HEK293 (cell line): ENCODE measurements around the gene HMCN2.

Experiments
- CTCF ChIA-PET: fragments of 350-600 bp; formaldehyde crosslinking; extraction: SDS; loops from one replicate; lab custom pipeline; 2021; ENCODE audit warnings: antibody characterized with exemption; lab: Yijun Ruan, JAX
- POLR2A ChIA-PET: fragments of 300-600 bp; formaldehyde crosslinking; extraction: SDS; loops from one replicate; lab custom pipeline; 2020; ENCODE audit warnings: antibody characterized with exemption, inconsistent platforms; lab: Yijun Ruan, JAX
- H3K27ac ChIP-seq: fragments of 200-500 bp; sonication (Bioruptor generic); 2 replicates; pipeline ENCODE4 v1.5.1; 2014; ENCODE audit warnings: low read depth, low read length, control low read depth, inconsistent platforms; ENCODE audit errors: extremely low read depth
- H3K36me3 ChIP-seq, 2 experiments: fragments of 200-500 bp in 1 of 2; sonication (Bioruptor generic) in 1 of 2; 1 replicate in 1 of 2; 2 replicates in 1 of 2; pipeline ENCODE4 v1.5.1; 2014 to 2017; ENCODE audit warnings: inconsistent platforms in 2 of 2, low read length in 2 of 2; ENCODE audit not compliant: control insufficient read depth in 2 of 2, insufficient read depth in 1 of 2
- H3K4me1 ChIP-seq: fragments of 200-500 bp; sonication (Bioruptor generic); 2 replicates; pipeline ENCODE4 v1.5.1; 2014; ENCODE audit warnings: mild to moderate bottlenecking, low read length, inconsistent platforms; ENCODE audit not compliant: control insufficient read depth, insufficient read depth
- H3K4me3 ChIP-seq: 2 replicates; pipeline ENCODE4 v1.5.1; 2011; ENCODE audit warnings: low read depth, mild to moderate bottlenecking, control low read depth, low read length, moderate library complexity
- H3K9me3 ChIP-seq: fragments of 200-500 bp; sonication (Bioruptor generic); 2 replicates; pipeline ENCODE4 v1.5.1; 2014; ENCODE audit warnings: low read depth, low read length, inconsistent platforms; ENCODE audit not compliant: control insufficient read depth, insufficient read depth
- BCL11A ChIP-seq: fragments of 450-650 bp; formaldehyde crosslinking; IDR thresholded peaks from 2 replicates; pipeline ENCODE4 v1.5.1; 2016; ENCODE audit warnings: low read depth, missing biosample characterization, missing genetic modification characterization
- IKZF3 ChIP-seq: fragments of 450-650 bp; IDR thresholded peaks from 2 replicates; pipeline ENCODE4 v1.5.0; 2018; ENCODE audit warnings: missing biosample characterization, mild to moderate bottlenecking, missing genetic modification characterization, moderate library complexity
- KLF1 ChIP-seq: fragments of 450-650 bp; formaldehyde crosslinking; IDR thresholded peaks from 2 replicates; pipeline ENCODE4 v1.5.1; 2016; ENCODE audit warnings: missing biosample characterization, missing genetic modification characterization
- MYNN ChIP-seq: fragments of 450-650 bp; formaldehyde crosslinking; IDR thresholded peaks from 2 replicates; pipeline ENCODE4 v1.5.1; 2016; ENCODE audit warnings: missing biosample characterization, missing genetic modification characterization, borderline replicate concordance
- OSR2 ChIP-seq: fragments of 450-650 bp; formaldehyde crosslinking; IDR thresholded peaks from 2 replicates; pipeline ENCODE4 v1.5.1; 2016; ENCODE audit warnings: missing biosample characterization, missing genetic modification characterization
- REPIN1 ChIP-seq: fragments of 450-650 bp; formaldehyde crosslinking; IDR thresholded peaks from 2 replicates; pipeline ENCODE4 v1.5.1; 2017; ENCODE audit warnings: missing biosample characterization, missing genetic modification characterization, low read depth
- SETDB1 ChIP-seq: IDR thresholded peaks from one replicate; pipeline ENCODE4 v1.6.1; 2017; ENCODE audit warnings: mild to moderate bottlenecking, low read length, moderate library complexity, mixed read lengths; ENCODE audit not compliant: insufficient read length
- ZBTB17 ChIP-seq: fragments of 450-650 bp; formaldehyde crosslinking; IDR thresholded peaks from 2 replicates; pipeline ENCODE4 v1.5.1; 2016; ENCODE audit warnings: missing biosample characterization, missing genetic modification characterization
- ZBTB26 ChIP-seq: fragments of 450-650 bp; formaldehyde crosslinking; optimal IDR thresholded peaks from 2 replicates; pipeline ENCODE3; 2016; ENCODE audit warnings: missing biosample characterization, mild to moderate bottlenecking, missing genetic modification characterization
- ZFP69B ChIP-seq: fragments of 450-650 bp; formaldehyde crosslinking; IDR thresholded peaks from 2 replicates; pipeline ENCODE4 v1.5.1; 2016; ENCODE audit warnings: missing biosample characterization, missing genetic modification characterization
- ZNF211 ChIP-seq: fragments of 450-650 bp; formaldehyde crosslinking; IDR thresholded peaks from 2 replicates; pipeline ENCODE4 v1.5.1; 2016; ENCODE audit warnings: low read depth, missing biosample characterization, missing genetic modification characterization
- ZNF23 ChIP-seq: fragments of 450-650 bp; formaldehyde crosslinking; IDR thresholded peaks from 2 replicates; pipeline ENCODE4 v1.5.1; 2016; ENCODE audit warnings: missing biosample characterization, missing genetic modification characterization, borderline replicate concordance
- ZNF239 ChIP-seq: fragments of 450-650 bp; formaldehyde crosslinking; IDR thresholded peaks from 2 replicates; pipeline ENCODE4 v1.5.1; 2016; ENCODE audit warnings: missing biosample characterization, missing genetic modification characterization
- ZNF266 ChIP-seq: fragments of 450-650 bp; formaldehyde crosslinking; IDR thresholded peaks from 2 replicates; pipeline ENCODE4 v1.5.1; 2016; ENCODE audit warnings: missing biosample characterization, missing genetic modification characterization, low read depth
- ZNF292 ChIP-seq: fragments of 450-650 bp; formaldehyde crosslinking; IDR thresholded peaks from 2 replicates; pipeline ENCODE4 v1.5.1; 2016; ENCODE audit warnings: low read depth, missing biosample characterization, missing genetic modification characterization, borderline replicate concordance
- ZNF311 ChIP-seq: fragments of 450-650 bp; formaldehyde crosslinking; IDR thresholded peaks from 2 replicates; pipeline ENCODE4 v1.5.1; 2017; ENCODE audit warnings: missing biosample characterization, missing genetic modification characterization, borderline replicate concordance
- ZNF423 ChIP-seq: fragments of 450-650 bp; formaldehyde crosslinking; IDR thresholded peaks from 2 replicates; pipeline ENCODE4 v1.5.1; 2016; ENCODE audit warnings: missing biosample characterization, missing genetic modification characterization
- ZNF426 ChIP-seq: fragments of 450-650 bp; formaldehyde crosslinking; IDR thresholded peaks from 2 replicates; pipeline ENCODE4 v1.5.1; 2017; ENCODE audit warnings: missing biosample characterization, missing genetic modification characterization, mild to moderate bottlenecking, inconsistent platforms, moderate library complexity
- ZNF521 ChIP-seq: fragments of 450-650 bp; formaldehyde crosslinking; IDR thresholded peaks from 2 replicates; pipeline ENCODE4 v1.5.1; 2017; ENCODE audit warnings: missing biosample characterization, mild to moderate bottlenecking, missing genetic modification characterization
- ZNF560 ChIP-seq: fragments of 450-650 bp; formaldehyde crosslinking; IDR thresholded peaks from 2 replicates; pipeline ENCODE4 v1.5.1; 2017; ENCODE audit warnings: missing biosample characterization, missing genetic modification characterization, borderline replicate concordance
- ZNF571 ChIP-seq: fragments of 450-650 bp; formaldehyde crosslinking; IDR thresholded peaks from 2 replicates; pipeline ENCODE4 v1.5.0; 2017; ENCODE audit warnings: missing biosample characterization, missing genetic modification characterization
- ZNF623 ChIP-seq: fragments of 450-650 bp; formaldehyde crosslinking; IDR thresholded peaks from 2 replicates; pipeline ENCODE4 v1.5.1; 2016; ENCODE audit warnings: missing biosample characterization, missing genetic modification characterization
- ZNF629 ChIP-seq: fragments of 450-650 bp; formaldehyde crosslinking; IDR thresholded peaks from 2 replicates; pipeline ENCODE4 v1.5.1; 2017; ENCODE audit warnings: missing biosample characterization, missing genetic modification characterization
- ZNF654 ChIP-seq: fragments of 450-650 bp; formaldehyde crosslinking; IDR thresholded peaks from 2 replicates; pipeline ENCODE4 v1.5.1; 2016; ENCODE audit warnings: low read depth, missing biosample characterization, missing genetic modification characterization
- ZSCAN4 ChIP-seq: fragments of 450-650 bp; formaldehyde crosslinking; IDR thresholded peaks from 2 replicates; pipeline ENCODE4 v1.5.1; 2017; ENCODE audit warnings: missing biosample characterization, missing genetic modification characterization
- ZSCAN5A ChIP-seq: fragments of 450-650 bp; formaldehyde crosslinking; IDR thresholded peaks from 2 replicates; pipeline ENCODE4 v1.5.1; 2016; ENCODE audit warnings: missing biosample characterization, missing genetic modification characterization
- TF ChIP-seq, protein P1 (sequence below): fragments of 450-650 bp; formaldehyde crosslinking; IDR thresholded peaks from 2 replicates; pipeline ENCODE4 v1.5.0; 2017; ENCODE audit warnings: missing biosample characterization, missing genetic modification characterization, borderline replicate concordance

HMCN2 gene

DNA sequence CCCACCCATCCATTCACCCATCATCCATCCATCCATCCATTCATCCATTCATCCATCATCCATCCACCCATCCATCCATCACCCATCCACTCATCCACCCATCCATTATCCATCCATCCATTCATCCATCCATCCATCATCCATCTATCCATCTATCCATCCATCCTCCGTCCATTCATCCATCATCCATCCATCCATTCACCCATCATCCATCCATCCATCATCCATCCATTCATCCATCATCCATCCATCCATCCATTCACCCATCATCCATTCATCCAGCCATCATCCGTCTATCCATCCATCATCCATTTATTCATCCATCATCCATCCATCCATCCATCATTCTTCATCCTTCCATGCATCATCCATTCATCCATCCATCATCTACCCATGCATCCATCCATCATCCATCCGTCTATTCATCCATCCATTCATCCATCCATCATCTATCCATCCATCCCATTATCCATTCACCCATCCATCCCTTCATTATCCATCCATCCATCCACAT, 189.3 kb downstream of the HMCN2 start (continued):
- TF ChIP-seq ZNF423, result no peak
- TF ChIP-seq SETDB1, result no peak
- TF ChIP-seq ZNF629 (tag by site-specific recombination), result no peak
- TF ChIP-seq ZNF311 (tag by site-specific recombination), result no peak
- TF ChIP-seq KLF1 (tag by site-specific recombination), result no peak; the same call in 1 of the 2 replicates
- no peak for TF ChIP-seq ZNF426 (tag by site-specific recombination)
- TF ChIP-seq ZBTB26, result no peak
- no peak for TF ChIP-seq ZNF266 (tag by site-specific recombination)

DNA sequence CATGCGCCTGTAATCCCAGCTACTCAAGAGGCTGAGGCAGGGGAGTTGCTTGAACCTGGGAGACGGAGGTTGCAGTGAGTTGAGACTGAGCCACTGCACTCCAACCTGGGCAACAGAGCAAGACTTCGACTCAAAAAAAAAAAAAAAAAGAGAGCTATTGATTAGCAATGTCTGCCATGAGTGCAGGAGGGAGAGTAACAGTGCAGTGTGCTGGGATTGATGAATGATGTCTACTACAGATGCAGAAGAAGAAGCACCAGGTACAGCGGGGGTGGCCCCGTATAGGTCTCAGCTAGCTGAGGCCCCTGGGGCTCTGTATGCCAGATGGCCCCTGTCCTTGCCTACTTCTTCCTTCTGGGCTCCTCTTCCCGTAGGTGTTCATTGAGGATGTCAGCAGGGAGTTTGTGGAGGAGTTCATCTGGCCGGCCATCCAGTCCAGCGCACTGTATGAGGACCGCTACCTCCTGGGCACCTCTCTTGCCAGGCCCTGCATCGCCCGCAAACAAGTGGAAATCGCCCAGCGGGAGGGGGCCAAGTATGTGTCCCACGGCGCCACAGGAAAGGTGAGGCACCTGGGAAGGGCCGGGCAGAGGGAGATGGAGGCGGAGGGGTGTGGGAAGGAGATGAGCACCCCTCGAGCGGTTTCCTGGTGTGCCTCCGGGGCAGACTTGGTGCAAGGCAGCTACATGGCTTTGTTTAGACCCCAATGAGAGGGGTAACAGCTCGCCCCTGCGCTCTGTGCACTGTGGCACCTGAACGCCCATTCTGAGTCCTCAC, 192.7 kb downstream of the HMCN2 start:
- H3K36me3 ChIP-seq, result peaks cover 0 to 5% of the 10 kb centered on the region in 2 experiments; a peak in 1 of 3 replicates
- peak; percentile 92; the same call in 1 of the 2 replicates for TF ChIP-seq ZNF23 (tag by site-specific recombination)
- TF ChIP-seq ZBTB17 (tag by site-specific recombination), result peak; percentile 97
- TF ChIP-seq OSR2 (tag by site-specific recombination), result no peak
- TF ChIP-seq, all 188 proteins: peak for 2
- no peak overlapping the region for H3K4me3 ChIP-seq
- no peaks in the 10 kb centered on the region for H3K9me3 ChIP-seq
- POLR2A ChIA-PET, result interaction anchor here (0.5 to 1.1 kb wide), 2 partner anchors 10 to 31 kb away, joined by 4 read pairs; no protein-coding TSS in a partner anchor
- H3K27ac ChIP-seq, result no peak overlapping the region
- CTCF ChIA-PET, result interaction anchor here (0.5 to 15.5 kb wide), 3 partner anchors 229 to 505 kb away, joined by 4 to 305 read pairs (median 8); partner anchors contain the start of gene EXOSC2
- H3K4me1 ChIP-seq, result peaks cover under 1% of the 10 kb centered on the region; the same call in 1 of the 2 replicates

DNA sequence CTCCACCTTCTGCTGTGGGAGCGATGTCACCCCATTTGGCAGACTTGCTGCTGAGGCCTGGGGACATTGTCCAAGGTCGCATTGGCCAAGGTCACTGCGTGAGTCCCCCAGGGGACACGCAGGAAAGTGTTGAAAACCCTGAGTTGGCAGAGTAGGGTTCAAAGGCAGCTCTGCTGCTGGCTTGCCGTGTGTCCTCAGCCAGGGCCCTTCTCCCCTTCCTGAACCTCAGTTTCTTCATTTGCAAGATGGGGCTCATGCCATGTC, 193.2 kb downstream of the HMCN2 start:
- CTCF ChIA-PET, result interaction anchor here (0.5 to 15.5 kb wide), 3 partner anchors 228 to 504 kb away, joined by 4 to 305 read pairs (median 8); partner anchors contain the start of gene EXOSC2
- TF ChIP-seq, protein P1, sequence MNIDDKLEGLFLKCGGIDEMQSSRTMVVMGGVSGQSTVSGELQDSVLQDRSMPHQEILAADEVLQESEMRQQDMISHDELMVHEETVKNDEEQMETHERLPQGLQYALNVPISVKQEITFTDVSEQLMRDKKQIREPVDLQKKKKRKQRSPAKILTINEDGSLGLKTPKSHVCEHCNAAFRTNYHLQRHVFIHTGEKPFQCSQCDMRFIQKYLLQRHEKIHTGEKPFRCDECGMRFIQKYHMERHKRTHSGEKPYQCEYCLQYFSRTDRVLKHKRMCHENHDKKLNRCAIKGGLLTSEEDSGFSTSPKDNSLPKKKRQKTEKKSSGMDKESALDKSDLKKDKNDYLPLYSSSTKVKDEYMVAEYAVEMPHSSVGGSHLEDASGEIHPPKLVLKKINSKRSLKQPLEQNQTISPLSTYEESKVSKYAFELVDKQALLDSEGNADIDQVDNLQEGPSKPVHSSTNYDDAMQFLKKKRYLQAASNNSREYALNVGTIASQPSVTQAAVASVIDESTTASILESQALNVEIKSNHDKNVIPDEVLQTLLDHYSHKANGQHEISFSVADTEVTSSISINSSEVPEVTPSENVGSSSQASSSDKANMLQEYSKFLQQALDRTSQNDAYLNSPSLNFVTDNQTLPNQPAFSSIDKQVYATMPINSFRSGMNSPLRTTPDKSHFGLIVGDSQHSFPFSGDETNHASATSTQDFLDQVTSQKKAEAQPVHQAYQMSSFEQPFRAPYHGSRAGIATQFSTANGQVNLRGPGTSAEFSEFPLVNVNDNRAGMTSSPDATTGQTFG (tag by site-specific recombination), result no peak
- TF ChIP-seq REPIN1 (tag by site-specific recombination) (no peak), ZFP69B (tag by site-specific recombination) (no peak), ZNF623 (tag by site-specific recombination) (no peak), BCL11A (no peak), ZNF239 (no peak), ZNF292 (tag by site-specific recombination) (no peak), MYNN (no peak), ZNF521 (tag by site-specific recombination) (no peak), ZSCAN4 (tag by site-specific recombination) (no peak), ZNF571 (tag by site-specific recombination) (no peak), IKZF3 (tag by site-specific recombination) (no peak), ZNF560 (tag by site-specific recombination) (no peak), ZNF211 (tag by site-specific recombination) (no peak), ZNF654 (no peak), ZSCAN5A (no peak)

More for the DNA sequence above, 193.2 kb downstream of the HMCN2 start:
- H3K9me3 ChIP-seq, result no peaks in the 10 kb centered on the region
- no peak overlapping the region for H3K27ac ChIP-seq
- no peak overlapping the region for H3K4me3 ChIP-seq
- H3K36me3 ChIP-seq, result peaks cover 0 to 6% of the 10 kb centered on the region in 2 experiments; a peak in 1 of 3 replicates
- POLR2A ChIA-PET, result interaction anchor here (1.1 kb wide), 1 partner anchor 10 kb away, joined by 4 read pairs; no protein-coding TSS in a partner anchor
- H3K4me1 ChIP-seq, result no peaks in the 10 kb centered on the region
